HepG2 (cell line): ENCODE results near the gene PPIP5K1. TPM values are rescaled to one million over a fixed set of nuclear protein-coding genes. Genes with fewer than 3 reads are reported as not detected.

ENCODE experiments used
- ATAC-seq: fragments of 200-7000 bp; cut with Tn5 transposase; 3 replicates; pipeline ENCODE4 v1.9.1; 2020; ENCODE audit warnings: mild to moderate bottlenecking, moderate library complexity
- BruUV-seq: library from RNA; stranded (reverse); fragments of 400-500 nt; replicated peaks from 2 replicates; lab custom pipeline; 2021; lab: Mats Ljungman, UMichigan
- CTCF ChIA-PET: fragments of 300-600 bp; formaldehyde crosslinking; extraction: SDS; loops from one replicate; lab custom pipeline; 2021; ENCODE audit warnings: low total read pairs, inconsistent platforms, low intra/inter-chr PET ratio; lab: Yijun Ruan, JAX
- POLR2A ChIA-PET: fragments of 350-600 bp; sonication (Branson Sonifier 250); formaldehyde crosslinking; loops from one replicate; lab custom pipeline; 2020; ENCODE audit warnings: antibody characterized with exemption, inconsistent platforms; lab: Yijun Ruan, JAX
- DNase-seq: peaks from one replicate; pipeline ENCODE4 v3.0.0-alpha.2; 2015; ENCODE audit warnings: low spot score
- FAIRE-seq: peaks from 3 replicates; lab custom pipeline; 2011; peaks lifted over from hg19 to GRCh38; lab: Jason Lieb, UNC
- H2AFZ ChIP-seq: one replicate; pipeline ENCODE4 v1.6.1; 2011; ENCODE audit warnings: low read length, inconsistent platforms
- H3K27ac ChIP-seq: fragments of 300-600 bp; 3 replicates; pipeline ENCODE4 v1.8.0; 2011; ENCODE audit warnings: mixed run types, mild to moderate bottlenecking, mixed read lengths, low read length, inconsistent platforms; ENCODE audit not compliant: insufficient read depth; ENCODE audit errors: extremely low read length
- H3K27me3 ChIP-seq, 2 experiments: fragments of 200-600 bp in 1 of 2; 2 replicates in 1 of 2; 3 replicates in 1 of 2; pipeline versions ENCODE4 v1.6.0 to v1.8.0; 2011; ENCODE audit warnings: low read length in 2 of 2, mild to moderate bottlenecking in 2 of 2, moderate library complexity in 2 of 2, inconsistent platforms in 1 of 2; ENCODE audit not compliant: insufficient read depth in 2 of 2, control insufficient read depth in 1 of 2
- H3K36me3 ChIP-seq, 2 experiments: fragments of 200-600 bp in 1 of 2; replicated peaks in 1 of 2; 2 replicates in 1 of 2; 3 replicates in 1 of 2; pipeline versions ENCODE4 v1.5.1 to v1.8.0; 2011; ENCODE audit warnings: low read length in 2 of 2, inconsistent platforms in 1 of 2; ENCODE audit not compliant: insufficient read depth in 2 of 2, control insufficient read depth in 1 of 2
- H3K4me1 ChIP-seq: 2 replicates; pipeline ENCODE4 v1.5.1; 2012; ENCODE audit warnings: low read length, inconsistent platforms; ENCODE audit not compliant: insufficient read depth
- H3K4me2 ChIP-seq: 2 replicates; pipeline ENCODE4 v1.6.0; 2011; ENCODE audit warnings: low read depth, low read length, inconsistent platforms
- H3K4me3 ChIP-seq, 3 experiments: fragments of 200-600 bp in 1 of 3; sonication (generic), shearing (Covaris generic) in 1 of 3; replicated peaks in 1 of 3; 2 replicates each; pipeline ENCODE4 v1.5.1; 2011 to 2016; ENCODE audit warnings: low read length in 3 of 3, inconsistent platforms in 2 of 3, low read depth in 2 of 3, mild to moderate bottlenecking in 2 of 3, control low read depth in 1 of 3, mixed read lengths in 1 of 3; ENCODE audit not compliant: insufficient read depth in 1 of 3
- H3K79me2 ChIP-seq: one replicate; pipeline ENCODE4 v1.6.1; 2011; ENCODE audit warnings: low read length, inconsistent platforms; ENCODE audit not compliant: insufficient read depth
- H3K9ac ChIP-seq: 2 replicates; pipeline ENCODE4 v1.6.0; 2011; ENCODE audit warnings: mild to moderate bottlenecking, low read depth, low read length, inconsistent platforms; ENCODE audit not compliant: insufficient read depth
- H3K9me3 ChIP-seq: 2 replicates; pipeline ENCODE4 v1.5.1; 2012; ENCODE audit warnings: mild to moderate bottlenecking, low read length
- H4K20me1 ChIP-seq: 2 replicates; pipeline ENCODE4 v1.6.0; 2011; ENCODE audit warnings: inconsistent platforms, mild to moderate bottlenecking, low read length, moderate library complexity; ENCODE audit not compliant: insufficient read depth
- CEBPZ ChIP-seq: IDR thresholded peaks from 2 replicates; pipeline ENCODE4 v1.6.1; 2012; ENCODE audit warnings: low read length, improper control_type of control experiment
- FOXJ3 ChIP-seq: sonication (generic); formaldehyde crosslinking; IDR thresholded peaks from 2 replicates; pipeline ENCODE4 v1.4.0; 2020; ENCODE audit warnings: missing genetic modification reagents, mild to moderate bottlenecking, borderline replicate concordance
- HNF4A ChIP-seq: sonication (generic); formaldehyde crosslinking; IDR thresholded peaks from 2 replicates; pipeline ENCODE4 v1.4.0; 2020; ENCODE audit warnings: missing genetic modification reagents
- IRF2 ChIP-seq: IDR thresholded peaks from 2 replicates; pipeline ENCODE4 v1.6.1; 2018; ENCODE audit warnings: missing genetic modification reagents, missing compliant biosample characterization
- KLF6 ChIP-seq: IDR thresholded peaks from 2 replicates; pipeline ENCODE4 v1.8.0; 2016; ENCODE audit warnings: missing biosample characterization, missing genetic modification reagents
- MEIS2 ChIP-seq: sonication (generic); formaldehyde crosslinking; IDR thresholded peaks from 2 replicates; pipeline ENCODE4 v1.9.0; 2021; ENCODE audit warnings: mild to moderate bottlenecking, missing genetic modification reagents
- MYNN ChIP-seq: sonication (generic); formaldehyde crosslinking; IDR thresholded peaks from 2 replicates; pipeline ENCODE4 v1.4.0; 2020; ENCODE audit warnings: mild to moderate bottlenecking, low read depth, missing genetic modification reagents
- MZF1 ChIP-seq: sonication (generic); formaldehyde crosslinking; IDR thresholded peaks from 2 replicates; pipeline ENCODE4 v1.8.1; 2023; ENCODE audit warnings: mild to moderate bottlenecking, missing genetic modification reagents, borderline replicate concordance
- NFRKB ChIP-seq: fragments of 450-650 bp; IDR thresholded peaks from 2 replicates; pipeline ENCODE4 v1.6.1; 2017
- SAFB2 ChIP-seq: sonication (generic); formaldehyde crosslinking; IDR thresholded peaks from 2 replicates; pipeline ENCODE4 v1.5.1; 2020; ENCODE audit warnings: missing genetic modification reagents, low read depth, mild to moderate bottlenecking, borderline replicate concordance
- SOX6 ChIP-seq, 2 experiments: fragments of 450-650 bp in 1 of 2; sonication (generic) in 1 of 2; formaldehyde crosslinking in 1 of 2; IDR thresholded peaks; 2 replicates each; pipeline versions ENCODE4 v1.4.0 to v1.6.1; 2017 to 2020; ENCODE audit warnings: antibody characterized with exemption in 1 of 2, mild to moderate bottlenecking in 1 of 2, missing genetic modification reagents in 1 of 2
- SP140L ChIP-seq: sonication (generic); formaldehyde crosslinking; IDR thresholded peaks from 2 replicates; pipeline ENCODE4 v1.4.0; 2020; ENCODE audit warnings: missing genetic modification reagents, borderline replicate concordance
- SRF ChIP-seq: IDR thresholded peaks from 2 replicates; pipeline ENCODE4 v1.6.1; 2011; ENCODE audit warnings: mild to moderate bottlenecking, low read depth, low read length, moderate library complexity
- STAT5B ChIP-seq: sonication (generic); formaldehyde crosslinking; IDR thresholded peaks from 2 replicates; pipeline ENCODE4 v1.4.0; 2020; ENCODE audit warnings: missing genetic modification reagents
- TBL1XR1 ChIP-seq: fragments of 150-350 bp; IDR thresholded peaks from 2 replicates; pipeline ENCODE4 v1.6.1; 2014; ENCODE audit warnings: borderline replicate concordance, low read length; ENCODE audit not compliant: partially characterized antibody
- TOE1 ChIP-seq: sonication (generic); formaldehyde crosslinking; IDR thresholded peaks from 2 replicates; pipeline ENCODE4 v1.4.0; 2020; ENCODE audit warnings: mild to moderate bottlenecking, missing genetic modification reagents
- ZNF431 ChIP-seq: sonication (generic); formaldehyde crosslinking; IDR thresholded peaks from 2 replicates; pipeline ENCODE4 v1.9.0; 2022; ENCODE audit warnings: missing genetic modification reagents, low read depth, mild to moderate bottlenecking, borderline replicate concordance
- WGBS: methylation state at CpG from one replicate; pipeline ENCODE4 v1.1.6; 2017; ENCODE audit warnings: low lambda C conversion rate; 5-methylcytosine and 5-hydroxymethylcytosine counted together
- in situ Hi-C: cut with HindIII; loops from 2 replicates; pipeline ENCODE4 v1.10.0; 2017; ENCODE audit warnings: low pct_unique_long_range_greater_than_20kb; ENCODE audit not compliant: extremely low pct_ligation_motif_present
- intact Hi-C: fragments of 100-400 bp; cut with micrococcal nuclease; formaldehyde crosslinking; loops from one replicate; pipeline ENCODE4 v1.10.0; 2022; ENCODE audit not compliant: unreplicated experiment
- polyA plus RNA-seq, 8 experiments: library from polyadenylated mRNA; depleted of rRNA in 3 of 8; stranded (reverse) in 7 of 8; unstranded in 1 of 8; fragments of >200 nt; fragmentation: Illumina TruSeq in 4 of 8; extraction: Trizol in 4 of 8; gene quantifications; 2 replicates each; pipeline versions ENCODE4 v1.2.1 to v1.2.3, GENCODE V29; 2011 to 2016; ENCODE audit warnings: low read depth in 4 of 8, missing spikeins in 1 of 8, mixed read lengths in 1 of 8; ENCODE audit not compliant: insufficient read depth in 1 of 8
- total RNA-seq, 5 experiments: library from RNA; depleted of rRNA; stranded (reverse); fragments of >200 nt; fragmentation: Illumina TruSeq; extraction: Trizol; gene quantifications; 2 replicates each; pipeline ENCODE4 v1.2.3, GENCODE V29; 2016; ENCODE audit warnings: low read depth in 1 of 5

The PPIP5K1 gene
- total and polyA plus RNA-seq, 2 of the 13 experiments (the other 11 are each of a cell fraction or from before 2014, with no cell fraction given): 9.9 to 10.9 TPM

GRCh38 chr15:43489191-43489590, 100.8 kb downstream of the PPIP5K1 start:
- 100% methylated on average over 1 of the region's 1 CpG for WGBS
- peaks cover 0 to 5% of the 10 kb centered on the region in 2 experiments; a peak in 3 of 5 replicates for H3K36me3 ChIP-seq
- peaks cover 4% of the 10 kb centered on the region for H3K79me2 ChIP-seq
- no peak overlapping the region for H3K27ac ChIP-seq
- TF ChIP-seq TBL1XR1 (no peak), NFRKB (no peak), IRF2 (no peak), KLF6 (CRISPR knock-in tag) (no peak), SP140L (no peak), CEBPZ (no peak), FOXJ3 (no peak), MYNN (CRISPR knock-in tag) (no peak), STAT5B (CRISPR knock-in tag) (no peak), TOE1 (CRISPR knock-in tag) (no peak), SRF (no peak), HNF4A (CRISPR knock-in tag) (no peak), SOX6 (IDR thresholded peaks at IDR 0.05) (no peak), SOX6 (CRISPR knock-in tag; IDR thresholded peaks at IDR 0.05) (no peak), MZF1 (CRISPR knock-in tag) (no peak), ZNF431 (CRISPR knock-in tag) (no peak), SAFB2 (CRISPR knock-in tag) (no peak), MEIS2 (CRISPR knock-in tag) (no peak)
- H4K20me1 ChIP-seq: no peaks in the 10 kb centered on the region
- no peak overlapping the region for H2AFZ ChIP-seq
- H3K4me1 ChIP-seq: peaks cover 18% of the 10 kb centered on the region
- no peak for FAIRE-seq
- H3K9ac ChIP-seq: no peak overlapping the region
- intact Hi-C loops (no loop called here), in situ Hi-C loops (no loop called here)
- ATAC-seq: no peak
- POLR2A ChIA-PET: no interaction called here
- no peak for DNase-seq
- H3K9me3 ChIP-seq: no peaks in the 10 kb centered on the region
- BruUV-seq: no TSS peak
- no peak overlapping the region for H3K4me2 ChIP-seq
- H3K27me3 ChIP-seq: no peaks in the 10 kb centered on the region; a peak in 1 of 5 replicates
- no peak overlapping the region for H3K4me3 ChIP-seq
- CTCF ChIA-PET: no interaction called here
